ENCODE data around the gene IL1RAPL2. TPM values are rescaled to one million over a fixed set of nuclear protein-coding genes. Genes with fewer than 3 reads are reported as not detected.

Gene IL1RAPL2
- total RNA-seq, 1 donor from 2014 or later: not detected

DNA sequence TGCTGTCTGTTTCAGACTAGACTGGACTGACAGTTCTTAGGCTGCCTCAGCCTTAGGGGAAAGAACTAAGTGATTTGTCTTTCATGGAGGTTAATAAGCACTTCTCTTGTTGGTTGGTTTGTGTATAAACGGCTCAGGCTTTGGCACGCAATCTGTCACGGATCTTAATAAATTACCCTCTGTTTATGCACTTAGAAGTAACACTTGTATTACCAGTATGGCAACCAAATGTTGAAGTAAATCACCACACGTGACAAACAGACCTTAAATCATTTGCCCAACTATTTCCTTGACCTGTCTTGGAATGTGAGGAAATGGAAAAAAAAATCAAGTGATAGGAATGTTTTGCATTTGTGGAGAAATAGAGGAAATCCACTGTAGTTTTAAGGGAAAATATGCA, 584.6 kb downstream of the IL1RAPL2 start:
- no peak for DNase-seq (ENCODE audit: low read depth)
- Histone ChIP-seq H3K36me3 (ENCODE audit: control insufficient read depth, insufficient read depth, low read length) (no peaks in the 10 kb centered on the region), H3K27me3 (ENCODE audit: control insufficient read depth, insufficient read depth, low read length) (no peaks in the 10 kb centered on the region), H3K4me3 (ENCODE audit: low read depth, low read length) (no peak overlapping the region)
- no peak for TF ChIP-seq CTCF (IDR thresholded peaks at IDR 0.05; ENCODE audit: insufficient read depth, low read length, poor library complexity, severe bottlenecking)

DNA sequence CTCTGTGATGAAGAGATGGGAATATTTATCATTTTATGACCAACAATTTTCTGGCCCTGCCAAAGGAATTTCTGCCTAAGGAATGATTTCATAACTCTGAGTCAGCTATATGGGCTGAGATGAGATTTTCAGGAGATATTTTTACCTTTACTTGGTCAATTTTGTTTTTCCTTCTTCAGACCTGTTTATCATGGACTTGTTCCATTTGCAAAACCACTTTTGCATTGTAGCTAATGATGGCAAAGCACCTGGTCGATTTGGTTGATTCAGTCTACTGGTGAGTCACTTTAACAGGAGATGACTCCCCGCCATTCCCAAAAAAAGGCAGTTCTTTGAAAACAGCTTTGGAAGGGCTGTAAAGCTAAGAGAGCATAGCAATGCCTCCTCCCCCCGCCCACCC, 601.2 kb downstream of the IL1RAPL2 start:
- DNase-seq (ENCODE audit: low read depth): no peak
- no peak for TF ChIP-seq CTCF (IDR thresholded peaks at IDR 0.05; ENCODE audit: insufficient read depth, low read length, poor library complexity, severe bottlenecking)
- Histone ChIP-seq H3K4me3 (ENCODE audit: low read depth, low read length) (no peak overlapping the region), H3K27me3 (ENCODE audit: control insufficient read depth, insufficient read depth, low read length) (no peaks in the 10 kb centered on the region), H3K36me3 (ENCODE audit: control insufficient read depth, insufficient read depth, low read length) (no peaks in the 10 kb centered on the region)

- TF ChIP-seq CTCF (IDR thresholded peaks at IDR 0.05; ENCODE audit: insufficient read depth, low read length, poor library complexity, severe bottlenecking): no peak
- DNase-seq (ENCODE audit: low read depth): no peak
Observed at GRCh38 chrX:105168577-105168976, 602.6 kb downstream of the IL1RAPL2 start.

GRCh38 chrX:105173071-105173470, 607.1 kb downstream of the IL1RAPL2 start:
- Histone ChIP-seq H3K36me3 (ENCODE audit: control insufficient read depth, insufficient read depth, low read length) (no peaks in the 10 kb centered on the region), H3K27me3 (ENCODE audit: control insufficient read depth, insufficient read depth, low read length) (no peaks in the 10 kb centered on the region), H3K4me3 (ENCODE audit: low read depth, low read length) (no peak overlapping the region)
- DNase-seq (ENCODE audit: low read depth): no peak
- TF ChIP-seq CTCF (IDR thresholded peaks at IDR 0.05; ENCODE audit: insufficient read depth, low read length, poor library complexity, severe bottlenecking): no peak

More at GRCh38 chrX:105168577-105168976, 602.6 kb downstream of the IL1RAPL2 start:
- no peaks in the 10 kb centered on the region for H3K27me3 ChIP-seq (ENCODE audit: control insufficient read depth, insufficient read depth, low read length)
- no peaks in the 10 kb centered on the region for H3K36me3 ChIP-seq (ENCODE audit: control insufficient read depth, insufficient read depth, low read length)
- H3K4me3 ChIP-seq (ENCODE audit: low read depth, low read length): no peak overlapping the region

DNA sequence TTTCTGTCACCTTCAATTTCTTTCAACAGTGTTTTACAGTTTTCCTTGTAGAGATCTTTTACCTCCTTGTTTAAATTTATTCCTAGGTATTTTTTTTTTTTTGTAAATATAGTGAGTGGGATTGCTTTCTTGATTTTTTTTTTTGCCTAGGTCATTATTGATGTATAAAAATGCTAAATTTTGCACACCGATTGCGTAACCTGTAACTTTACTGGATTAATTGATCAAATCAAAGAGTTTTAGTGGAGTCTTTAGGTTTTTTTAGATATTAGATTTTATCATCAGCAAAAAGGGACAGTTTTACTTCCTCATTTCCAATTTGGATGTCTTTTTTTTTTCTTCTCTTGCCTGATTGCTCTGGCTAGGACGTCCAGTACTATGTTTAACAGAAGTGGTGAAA, 613.6 kb downstream of the IL1RAPL2 start:
- DNase-seq (ENCODE audit: low read depth): no peak
- Histone ChIP-seq H3K4me3 (ENCODE audit: low read depth, low read length) (no peak overlapping the region), H3K27me3 (ENCODE audit: control insufficient read depth, insufficient read depth, low read length) (no peaks in the 10 kb centered on the region), H3K36me3 (ENCODE audit: control insufficient read depth, insufficient read depth, low read length) (no peaks in the 10 kb centered on the region)
- TF ChIP-seq CTCF (IDR thresholded peaks at IDR 0.05; ENCODE audit: insufficient read depth, low read length, poor library complexity, severe bottlenecking): no peak

GRCh38 chrX:105189093-105189492, 623.1 kb downstream of the IL1RAPL2 start:
- Histone ChIP-seq H3K36me3 (ENCODE audit: control insufficient read depth, insufficient read depth, low read length) (no peaks in the 10 kb centered on the region), H3K4me3 (ENCODE audit: low read depth, low read length) (no peak overlapping the region), H3K27me3 (ENCODE audit: control insufficient read depth, insufficient read depth, low read length) (no peaks in the 10 kb centered on the region)
- no peak for DNase-seq (ENCODE audit: low read depth)
- no peak for TF ChIP-seq CTCF (IDR thresholded peaks at IDR 0.05; ENCODE audit: insufficient read depth, low read length, poor library complexity, severe bottlenecking)

Data from kidney epithelial cell (primary cell).